GM23338 (cell line): Measurements from ENCODE around the gene DIRAS3.

ENCODE experiments used
- CREB1 ChIP-seq: fragments of 250-450 bp; sonication (Bioruptor Pico); IDR thresholded peaks from 2 replicates; pipeline ENCODE4 v1.5.0; 2020; ENCODE audit warnings: low read depth, mild to moderate bottlenecking, moderate library complexity
- CTCF ChIP-seq, 2 experiments: fragments of 200-600 bp in 1 of 2; sonication (generic) in 1 of 2; conservative IDR thresholded peaks; 2 replicates each; pipeline versions ENCODE4 v1.5.1 to v1.6.1; 2016 to 2017; ENCODE audit warnings: antibody characterized with exemption in 2 of 2, low read depth in 2 of 2, mild to moderate bottlenecking in 2 of 2, moderate library complexity in 1 of 2
- ETS1 ChIP-seq: IDR thresholded peaks from 2 replicates; pipeline ENCODE4 v1.6.1; 2016; ENCODE audit warnings: antibody characterized with exemption
- EZH2 ChIP-seq: fragments of 200-600 bp; sonication (generic); IDR thresholded peaks from one replicate; pipeline ENCODE4 v1.8.0; 2017; ENCODE audit warnings: antibody characterized with exemption, mild to moderate bottlenecking, low read depth; ENCODE audit not compliant: unreplicated experiment
- EZH2phosphoT487 ChIP-seq: fragments of 200-600 bp; sonication (generic); IDR thresholded peaks from one replicate; pipeline ENCODE4 v1.8.1; 2018; ENCODE audit warnings: antibody characterized with exemption; ENCODE audit not compliant: unreplicated experiment
- POLR2AphosphoS5 ChIP-seq: IDR thresholded peaks from 2 replicates; pipeline ENCODE4 v1.6.1; 2016; ENCODE audit warnings: antibody characterized with exemption, low read depth
- REST ChIP-seq: IDR thresholded peaks from one replicate; pipeline ENCODE4 v1.6.1; 2018; ENCODE audit warnings: antibody characterized with exemption; ENCODE audit not compliant: unreplicated experiment
- STAT1 ChIP-seq: IDR thresholded peaks from one replicate; pipeline ENCODE4 v1.6.1; 2016; ENCODE audit warnings: antibody characterized with exemption; ENCODE audit not compliant: unreplicated experiment
- ZNF114 ChIP-seq: fragments of 250-450 bp; sonication (Bioruptor Pico); IDR thresholded peaks from 2 replicates; pipeline ENCODE4 v1.5.0; 2020; ENCODE audit warnings: mild to moderate bottlenecking, moderate library complexity
- ZNF331 ChIP-seq: fragments of 250-450 bp; sonication (Bioruptor Pico); IDR thresholded peaks from 2 replicates; pipeline ENCODE4 v1.5.0; 2020; ENCODE audit warnings: low read depth, mild to moderate bottlenecking, moderate library complexity
- ZNF462 ChIP-seq: fragments of 250-450 bp; sonication (Bioruptor Pico); IDR thresholded peaks from 2 replicates; pipeline ENCODE4 v1.5.0; 2020; ENCODE audit warnings: mild to moderate bottlenecking, moderate library complexity

GRCh38 chr1:68013351-68013750 lies 37.1 kb downstream of the DIRAS3 start:
- TF ChIP-seq CTCF (conservative IDR thresholded peaks at IDR 0.05; ENCODE audit: low read depth in 2 of 2) = no peak
- no peak for TF ChIP-seq POLR2AphosphoS5
- no peak for TF ChIP-seq REST
- no peak for TF ChIP-seq EZH2
- TF ChIP-seq EZH2phosphoT487 = no peak
- no peak for TF ChIP-seq ETS1
- TF ChIP-seq CREB1 = no peak
- no peak for TF ChIP-seq ZNF462 (CRISPR knock-in tag)
- no peak for TF ChIP-seq ZNF114 (CRISPR knock-in tag)
- TF ChIP-seq STAT1 = no peak
- TF ChIP-seq ZNF331 (CRISPR knock-in tag) = no peak
